ENCODE data around the gene MYLK.
A peak's percentile ranks its signal among the peaks of the same experiment; 100 is the strongest.

Gene MYLK

DNA sequence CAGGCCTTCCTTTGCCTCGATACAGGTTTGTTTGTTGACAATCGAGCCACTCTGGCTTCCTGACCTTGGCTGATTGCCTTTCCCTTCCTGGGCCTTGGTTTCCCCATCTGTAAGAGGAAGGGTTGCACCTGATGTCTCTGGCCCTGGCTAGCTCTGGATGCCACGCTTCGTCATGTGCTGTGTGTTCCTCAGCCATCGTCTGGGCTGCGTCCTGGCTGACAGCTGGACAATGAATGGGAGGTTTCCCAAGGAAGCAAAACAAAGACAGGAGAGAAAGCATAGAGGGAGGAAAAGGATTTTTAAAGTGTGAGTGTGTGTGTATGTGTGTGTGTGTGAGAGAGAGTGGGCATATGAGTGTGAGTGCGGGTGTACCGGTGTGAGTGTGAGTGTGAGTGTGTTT, 234.0 kb downstream of the MYLK start:
- in situ Hi-C loops (cut with MboI; ENCODE audit: low pct_unique_long_range_greater_than_20kb, low sequenced_read_pairs, unreplicated experiment): no loop called here
- DNase-seq (ENCODE audit: low spot score): no peak
- TF ChIP-seq, protein P1, sequence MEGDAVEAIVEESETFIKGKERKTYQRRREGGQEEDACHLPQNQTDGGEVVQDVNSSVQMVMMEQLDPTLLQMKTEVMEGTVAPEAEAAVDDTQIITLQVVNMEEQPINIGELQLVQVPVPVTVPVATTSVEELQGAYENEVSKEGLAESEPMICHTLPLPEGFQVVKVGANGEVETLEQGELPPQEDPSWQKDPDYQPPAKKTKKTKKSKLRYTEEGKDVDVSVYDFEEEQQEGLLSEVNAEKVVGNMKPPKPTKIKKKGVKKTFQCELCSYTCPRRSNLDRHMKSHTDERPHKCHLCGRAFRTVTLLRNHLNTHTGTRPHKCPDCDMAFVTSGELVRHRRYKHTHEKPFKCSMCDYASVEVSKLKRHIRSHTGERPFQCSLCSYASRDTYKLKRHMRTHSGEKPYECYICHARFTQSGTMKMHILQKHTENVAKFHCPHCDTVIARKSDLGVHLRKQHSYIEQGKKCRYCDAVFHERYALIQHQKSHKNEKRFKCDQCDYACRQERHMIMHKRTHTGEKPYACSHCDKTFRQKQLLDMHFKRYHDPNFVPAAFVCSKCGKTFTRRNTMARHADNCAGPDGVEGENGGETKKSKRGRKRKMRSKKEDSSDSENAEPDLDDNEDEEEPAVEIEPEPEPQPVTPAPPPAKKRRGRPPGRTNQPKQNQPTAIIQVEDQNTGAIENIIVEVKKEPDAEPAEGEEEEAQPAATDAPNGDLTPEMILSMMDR (IDR thresholded peaks at IDR 0.05; ENCODE audit: extremely low read depth, insufficient read depth, missing control alignments): no peak

DNA sequence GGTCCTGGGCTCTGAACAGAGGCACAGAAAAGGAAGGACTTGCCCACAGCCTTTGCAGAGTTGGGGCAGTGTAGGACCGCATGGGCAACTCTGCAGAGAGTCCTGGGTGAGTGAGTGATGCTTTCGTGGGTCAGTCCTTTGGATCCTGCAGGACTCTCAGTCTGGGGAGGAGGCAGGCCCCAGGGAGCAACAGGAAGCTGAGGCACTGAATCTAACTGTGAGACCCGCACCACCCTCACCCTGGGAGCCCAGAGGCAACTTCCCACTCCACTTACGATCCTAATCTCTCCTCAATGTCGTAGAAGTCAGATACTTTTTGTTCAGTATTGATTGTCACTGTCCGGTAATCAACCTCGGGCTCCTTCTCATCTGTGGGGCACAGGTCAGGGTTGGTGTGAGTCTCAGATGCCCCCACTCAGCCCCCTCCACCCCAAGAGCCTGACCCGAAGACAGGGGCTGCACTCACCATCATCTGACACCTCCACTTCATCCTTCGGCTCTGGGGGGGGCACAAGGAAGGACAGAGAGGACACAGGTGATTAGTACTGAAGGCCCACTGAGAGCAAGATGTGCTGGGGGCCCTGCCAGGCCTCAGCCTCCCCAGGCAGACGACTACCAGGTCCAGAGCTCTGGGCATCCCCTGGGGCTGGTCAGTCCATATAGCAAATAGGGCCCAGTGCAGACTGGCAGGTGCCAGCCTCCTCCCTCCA, 235.3 kb downstream of the MYLK start:
- no peak for DNase-seq (ENCODE audit: low spot score)
- TF ChIP-seq, protein P1 (IDR thresholded peaks at IDR 0.05; ENCODE audit: extremely low read depth, insufficient read depth, missing control alignments): no peak
- in situ Hi-C loops (cut with MboI; ENCODE audit: low pct_unique_long_range_greater_than_20kb, low sequenced_read_pairs, unreplicated experiment): no loop called here

DNA sequence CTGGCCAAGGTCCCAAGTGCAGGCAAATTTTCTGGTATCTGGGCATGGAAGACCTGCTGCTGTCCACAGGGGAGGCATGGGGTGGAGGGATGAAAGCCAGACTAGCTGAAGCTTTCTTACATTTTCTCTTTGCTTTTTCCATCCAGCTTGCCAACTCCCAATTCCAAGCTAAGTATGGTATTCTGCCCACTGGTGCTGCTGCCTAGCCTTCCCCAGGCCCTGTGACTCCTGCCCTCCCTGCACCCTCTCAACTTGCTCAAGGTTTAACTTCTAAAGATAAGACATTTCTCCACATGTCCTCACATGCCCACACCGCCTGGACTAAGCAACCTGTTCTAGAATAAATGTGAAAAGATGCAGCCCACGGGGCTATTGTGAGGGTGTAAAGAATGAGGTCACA, 239.8 kb downstream of the MYLK start:
- in situ Hi-C loops (cut with MboI; ENCODE audit: low pct_unique_long_range_greater_than_20kb, low sequenced_read_pairs, unreplicated experiment): no loop called here
- no peak for DNase-seq (ENCODE audit: low spot score)
- TF ChIP-seq, protein P1 (IDR thresholded peaks at IDR 0.05; ENCODE audit: extremely low read depth, insufficient read depth, missing control alignments): no peak

DNA sequence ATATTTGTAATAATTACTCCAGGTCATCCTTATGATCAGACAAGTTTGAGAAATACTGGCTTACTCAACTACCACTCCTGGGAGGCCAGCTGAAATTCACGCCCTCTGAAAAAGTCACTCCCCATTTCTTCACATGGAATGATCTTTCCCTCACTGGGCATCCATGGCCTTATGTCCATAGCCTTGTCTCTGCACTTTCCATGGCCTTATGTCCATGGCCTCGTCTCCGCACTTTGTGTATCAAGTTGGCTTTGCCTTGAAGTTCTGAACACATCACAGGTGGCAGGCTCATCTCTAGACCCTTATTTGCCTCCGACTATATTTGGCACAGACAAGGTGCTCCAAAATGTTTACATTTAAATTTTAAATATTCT, 241.2 kb downstream of the MYLK start:
- TF ChIP-seq, protein P1 (IDR thresholded peaks at IDR 0.05; ENCODE audit: extremely low read depth, insufficient read depth, missing control alignments): no peak
- DNase-seq (ENCODE audit: low spot score): no peak
- in situ Hi-C loops (cut with MboI; ENCODE audit: low pct_unique_long_range_greater_than_20kb, low sequenced_read_pairs, unreplicated experiment): no loop called here

DNA sequence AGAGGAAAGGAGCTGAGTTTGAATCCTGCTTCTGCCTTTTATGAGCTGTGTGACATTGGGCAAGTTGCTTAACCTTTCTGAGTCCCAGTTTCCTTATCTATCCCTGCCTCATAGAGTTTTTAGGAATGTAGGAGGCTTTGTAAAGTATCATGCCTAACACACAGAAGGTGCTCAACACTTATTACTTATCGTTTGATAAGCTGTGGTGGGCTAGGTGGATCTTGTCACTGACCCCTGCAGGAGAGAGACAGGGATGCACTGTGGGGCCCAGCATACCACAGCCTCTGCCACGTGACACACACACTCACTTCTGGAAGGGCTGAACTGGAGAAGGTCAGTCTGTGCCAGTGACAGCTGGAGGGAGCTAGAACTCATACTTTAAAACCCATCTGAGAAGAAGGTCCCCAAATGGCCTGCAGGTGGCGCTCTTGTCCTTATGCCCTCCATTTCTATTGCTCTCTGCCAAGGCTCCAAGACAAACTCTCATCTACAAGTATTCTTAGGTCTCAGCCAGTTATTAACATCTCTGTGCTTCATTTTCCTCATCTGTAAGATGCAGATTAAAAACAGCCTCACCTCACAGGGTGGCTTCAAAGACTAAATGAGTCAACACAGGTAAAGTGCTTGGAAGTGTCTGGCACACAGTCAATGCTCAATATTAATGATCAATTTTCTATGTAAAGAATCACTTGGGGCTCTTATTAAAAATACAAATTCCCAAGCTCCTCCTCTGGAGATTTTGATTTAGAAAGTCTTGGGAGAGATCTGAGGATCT, 241.8 kb downstream of the MYLK start:
- DNase-seq (ENCODE audit: low spot score): peak; percentile 80
- TF ChIP-seq, protein P1 (IDR thresholded peaks at IDR 0.05; ENCODE audit: extremely low read depth, insufficient read depth, missing control alignments): peak; percentile 80
- in situ Hi-C loops (cut with MboI; ENCODE audit: low pct_unique_long_range_greater_than_20kb, low sequenced_read_pairs, unreplicated experiment): no loop called here

DNA sequence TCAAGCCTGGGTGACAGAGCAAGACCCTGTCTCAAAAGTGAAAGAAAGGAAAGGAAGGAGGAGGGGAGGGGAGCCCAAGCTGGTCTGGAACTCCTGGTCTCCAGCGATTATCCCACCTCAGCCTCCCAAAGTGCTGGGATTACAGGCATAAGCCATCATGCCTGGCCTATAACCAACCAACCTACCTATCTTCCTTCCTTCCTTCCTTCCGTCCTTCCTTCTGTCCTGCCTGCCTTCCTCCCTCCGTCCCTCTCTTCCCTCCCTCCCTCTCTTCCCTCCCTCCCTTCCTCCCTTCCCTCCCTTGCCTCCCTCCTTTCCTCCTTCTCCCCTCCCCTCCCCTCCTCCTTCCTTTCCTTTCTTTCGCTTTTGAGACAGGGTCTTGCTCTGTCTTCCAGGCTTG, 242.6 kb downstream of the MYLK start:
- in situ Hi-C loops (cut with MboI; ENCODE audit: low pct_unique_long_range_greater_than_20kb, low sequenced_read_pairs, unreplicated experiment): no loop called here
- TF ChIP-seq, protein P1 (IDR thresholded peaks at IDR 0.05; ENCODE audit: extremely low read depth, insufficient read depth, missing control alignments): no peak
- DNase-seq (ENCODE audit: low spot score): no peak

All from GM13977 (cell line).